NCI-H146 (cell line): ENCODE results near the gene LAX1.
"Not testable (repeated sequence)": the region's sequence is repeated elsewhere in the genome, so short reads cannot be mapped to it uniquely, and the experiment has no call there.

Experiments
- DNase-seq: peaks from one replicate; lab custom pipeline; 2025; lab: John Stamatoyannopoulos, UW

LAX1 gene

GRCh38 chr1:203769505-203770343 lies 4.7 kb downstream of the LAX1 start:
- DNase-seq = peak; percentile 56

- no peak for DNase-seq
Measured at GRCh38 chr1:203771901-203772301, 6.9 kb downstream of the LAX1 start.

- no peak for DNase-seq
Measured at GRCh38 chr1:203772836-203773235, 7.9 kb downstream of the LAX1 start.

- DNase-seq = no peak
Measured at GRCh38 chr1:203776636-203777035, 11.7 kb downstream of the LAX1 start.

- DNase-seq = no peak
Measured at GRCh38 chr1:203777596-203777995, 12.6 kb downstream of the LAX1 start.

- no peak for DNase-seq
Measured at GRCh38 chr1:203778146-203778545, 13.2 kb downstream of the LAX1 start.

- DNase-seq = no peak
Measured at GRCh38 chr1:203778789-203779188, 13.8 kb downstream of the LAX1 start.

GRCh38 chr1:203781962-203782361 lies 17.0 kb downstream of the LAX1 start:
- DNase-seq = no peak

- no peak for DNase-seq
Measured at GRCh38 chr1:203789966-203790365, 25.0 kb downstream of the LAX1 start.

- no peak for DNase-seq
Measured at GRCh38 chr1:203791498-203791897, 26.5 kb downstream of the LAX1 start.

GRCh38 chr1:203792486-203792885 lies 27.5 kb downstream of the LAX1 start:
- DNase-seq = no peak

GRCh38 chr1:203793561-203793960 lies 28.6 kb downstream of the LAX1 start:
- DNase-seq = not testable (repeated sequence)

GRCh38 chr1:203794764-203795440 lies 29.9 kb downstream of the LAX1 start:
- DNase-seq = no peak

- DNase-seq = peak; percentile 98
Measured at GRCh38 chr1:203795441-203796235, 30.7 kb downstream of the LAX1 start, which contains the start of the genes ZBED6 and ZC3H11A. Gene ZBED6 (plus strand): TSS chr1:203795623. CDS start chr1:203797523, 1,900 bp downstream. Gene ZC3H11A (plus strand): TSS chr1:203795623. CDS start chr1:203817071, 21,448 bp downstream.

- peak; percentile 38 for DNase-seq
Measured at GRCh38 chr1:203796236-203796605, 31.2 kb downstream of the LAX1 start.

- DNase-seq = no peak
Measured at GRCh38 chr1:203797216-203797615, 32.2 kb downstream of the LAX1 start.

- no peak for DNase-seq
Measured at GRCh38 chr1:203797948-203798655, 33.1 kb downstream of the LAX1 start.

- DNase-seq = no peak
Measured at GRCh38 chr1:203799157-203799556, 34.2 kb downstream of the LAX1 start.

- no peak for DNase-seq
Measured at GRCh38 chr1:203799971-203800370, 35.0 kb downstream of the LAX1 start.

GRCh38 chr1:203805689-203806088 lies 40.7 kb downstream of the LAX1 start:
- DNase-seq = no peak

GRCh38 chr1:203807196-203807595 lies 42.2 kb downstream of the LAX1 start:
- no peak for DNase-seq
